MCF 10A (cell line): ENCODE measurements around the gene CNTNAP2. TPM values are rescaled to one million over a fixed set of nuclear protein-coding genes. Genes with fewer than 3 reads are reported as not detected.

Source experiments
- BruUV-seq: library from RNA; stranded (reverse); fragments of 400-500 nt; replicated peaks from 2 replicates; lab custom pipeline; 2021; lab: Mats Ljungman, UMichigan
- CTCF ChIA-PET: fragments of 300-600 bp; sonication (Branson Sonifier 250); formaldehyde crosslinking; extraction: SDS; loops from one replicate; lab custom pipeline; 2021; ENCODE audit warnings: antibody characterized with exemption, inconsistent platforms; lab: Yijun Ruan, JAX
- POLR2A ChIA-PET: fragments of 300-600, 350-650 bp; sonication (Branson Sonifier 250); formaldehyde crosslinking; extraction: SDS; loops from one replicate; lab custom pipeline; 2020; ENCODE audit warnings: antibody characterized with exemption, inconsistent platforms; lab: Yijun Ruan, JAX
- DNase-seq: peaks from one replicate; pipeline ENCODE4 v3.0.0-alpha.2; 2018; ENCODE audit not compliant: unreplicated experiment
- H3K27ac Mint-ChIP-seq: one replicate; pipeline ENCODE4 v1.8.0; 2022; ENCODE audit warnings: mild to moderate bottlenecking, low read depth, mixed read lengths; ENCODE audit not compliant: unreplicated experiment
- H3K27me3 Mint-ChIP-seq: one replicate; pipeline ENCODE4 v1.8.0; 2022; ENCODE audit warnings: mixed read lengths; ENCODE audit not compliant: insufficient read depth, unreplicated experiment
- H3K36me3 Mint-ChIP-seq: one replicate; pipeline ENCODE4 v1.8.0; 2022; ENCODE audit warnings: mild to moderate bottlenecking, moderate library complexity, mixed read lengths; ENCODE audit not compliant: insufficient read depth, unreplicated experiment
- H3K4me1 Mint-ChIP-seq: one replicate; pipeline ENCODE4 v1.8.0; 2022; ENCODE audit warnings: mixed read lengths; ENCODE audit not compliant: insufficient read depth, unreplicated experiment
- H3K4me3 Mint-ChIP-seq: one replicate; pipeline ENCODE4 v1.8.0; 2022; ENCODE audit warnings: mild to moderate bottlenecking, moderate library complexity, mixed read lengths; ENCODE audit not compliant: unreplicated experiment
- H3K9me3 Mint-ChIP-seq: one replicate; pipeline ENCODE4 v1.8.0; 2022; ENCODE audit warnings: mixed read lengths; ENCODE audit not compliant: unreplicated experiment
- CTCF ChIP-seq: fragments of 200-600 bp; IDR thresholded peaks from one replicate; pipeline ENCODE4 v1.8.0; 2022; ENCODE audit warnings: antibody characterized with exemption, mild to moderate bottlenecking; ENCODE audit not compliant: unreplicated experiment
- intact Hi-C: fragments of 100-400 bp; cut with micrococcal nuclease; formaldehyde crosslinking; loops from 2 replicates; pipeline ENCODE4 v1.14.1; 2022
- total RNA-seq: library from RNA; stranded (reverse); gene quantifications from 2 replicates; pipeline ENCODE4 v1.2.3, GENCODE V29; 2022

Gene CNTNAP2
- total RNA-seq, 1 experiment from 2014 or later, result 1.1 TPM

GRCh38 chr7:148232784-148233183 is 2116.2 kb downstream of the CNTNAP2 start:
- H3K9me3 Mint-ChIP-seq, result no peaks in the 10 kb centered on the region
- H3K36me3 Mint-ChIP-seq, result no peaks in the 10 kb centered on the region
- DNase-seq, result no peak
- H3K27ac Mint-ChIP-seq, result no peak overlapping the region
- no peak overlapping the region for H3K4me3 Mint-ChIP-seq
- POLR2A ChIA-PET, result no interaction called here
- CTCF ChIA-PET, result interaction anchor here (0.6 to 2.5 kb wide), 2 partner anchors 9 to 309 kb away, joined by 3 to 9 read pairs; no protein-coding TSS in a partner anchor
- intact Hi-C loops, result no loop called here
- no peak for TF ChIP-seq CTCF
- no peaks in the 10 kb centered on the region for H3K4me1 Mint-ChIP-seq
- peaks cover 70% of the 10 kb centered on the region for H3K27me3 Mint-ChIP-seq
- BruUV-seq, result no TSS peak

- H3K36me3 Mint-ChIP-seq, result no peaks in the 10 kb centered on the region
- TF ChIP-seq CTCF, result no peak
- no peak for DNase-seq
- POLR2A ChIA-PET, result no interaction called here
- H3K27me3 Mint-ChIP-seq, result peaks cover 75% of the 10 kb centered on the region
- CTCF ChIA-PET, result interaction anchor here (0.5 to 2.5 kb wide), 3 partner anchors 7 to 97 kb away, joined by 3 to 9 read pairs (median 6); no protein-coding TSS in a partner anchor
- BruUV-seq, result no TSS peak
- H3K4me3 Mint-ChIP-seq, result no peak overlapping the region
- no peaks in the 10 kb centered on the region for H3K9me3 Mint-ChIP-seq
- no peaks in the 10 kb centered on the region for H3K4me1 Mint-ChIP-seq
- intact Hi-C loops, result no loop called here
- no peak overlapping the region for H3K27ac Mint-ChIP-seq
Measured at GRCh38 chr7:148234715-148235114, 2118.1 kb downstream of the CNTNAP2 start.

- Mint-ChIP-seq H3K36me3 (no peaks in the 10 kb centered on the region), H3K27ac (no peak overlapping the region), H3K27me3 (peaks cover 80% of the 10 kb centered on the region), H3K9me3 (no peaks in the 10 kb centered on the region), H3K4me1 (no peaks in the 10 kb centered on the region), H3K4me3 (no peak overlapping the region)
- no peak for TF ChIP-seq CTCF
- CTCF ChIA-PET, result interaction anchor here (0.5 to 0.6 kb wide), 3 partner anchors 29 to 1558 kb away, joined by 3 to 4 read pairs (median 3); no protein-coding TSS in a partner anchor
- DNase-seq, result no peak
- intact Hi-C loops, result no loop called here
- BruUV-seq, result no TSS peak
- POLR2A ChIA-PET, result no interaction called here
Measured at GRCh38 chr7:148238761-148239325, 2122.2 kb downstream of the CNTNAP2 start.

- Mint-ChIP-seq H3K27ac (no peak overlapping the region), H3K9me3 (no peaks in the 10 kb centered on the region), H3K36me3 (no peaks in the 10 kb centered on the region), H3K27me3 (peaks cover 90% of the 10 kb centered on the region), H3K4me1 (no peaks in the 10 kb centered on the region), H3K4me3 (no peak overlapping the region)
- CTCF ChIA-PET, result interaction anchor here (0.6 to 4.6 kb wide), 30 partner anchors 8 to 1507 kb away, joined by 3 to 35 read pairs (median 4); no protein-coding TSS in a partner anchor
- DNase-seq, result no peak
- POLR2A ChIA-PET, result no interaction called here
- BruUV-seq, result no TSS peak
- no peak for TF ChIP-seq CTCF
- intact Hi-C loops, result loop anchor here (2.0 to 5.0 kb wide), 3 partner anchors 99 to 994 kb away; no protein-coding TSS in a partner anchor
Measured at GRCh38 chr7:148241700-148242293, 2125.2 kb downstream of the CNTNAP2 start.
